ENCODE results near the gene CNN1. TPM values are rescaled to one million over a fixed set of nuclear protein-coding genes. Genes with fewer than 3 reads are reported as not detected.

CNN1 gene
- total and polyA plus RNA-seq, 9 of the 15 experiments (the other 6 are each of a cell fraction or from before 2014, with no cell fraction given) = 0.23 to 10.6 (median 5.2) TPM

- no peak for TF ChIP-seq BRCA1 (IDR thresholded peaks at IDR 0.05)
- no peak for TF ChIP-seq BRCA1 (CRISPR knock-in tag; IDR thresholded peaks at IDR 0.05)
- no peak for TF ChIP-seq CHD1 (IDR thresholded peaks at IDR 0.05; ENCODE audit: low read length)
- TF ChIP-seq KDM5B (IDR thresholded peaks at IDR 0.05; ENCODE audit: insufficient replicate concordance, low read depth, low read length) = peak; percentile 58
- peak; percentile 50 for TF ChIP-seq RBM22 (IDR thresholded peaks at IDR 0.05; ENCODE audit: low read depth, low read length, poor library complexity, severe bottlenecking)
- TF ChIP-seq POLR2B (IDR thresholded peaks at IDR 0.05; ENCODE audit: low read depth, partially characterized antibody) = peak; percentile 69
- peak; percentile 14 for TF ChIP-seq HMGN3 (IDR thresholded peaks at IDR 0.05; ENCODE audit: borderline replicate concordance, extremely low read depth, insufficient read length, low read depth, low read length)
- TF ChIP-seq ZNF609 (CRISPR knock-in tag; IDR thresholded peaks at IDR 0.05; ENCODE audit: borderline replicate concordance) = 0 out of 2 replicates have a peak, but pooled peaks have one; percentile 21
- TF ChIP-seq EGR1 (conservative IDR thresholded peaks at IDR 0.05) = peak; percentile 60
- no peak for TF ChIP-seq RFX7 (CRISPR knock-in tag; IDR thresholded peaks at IDR 0.05)
- TF ChIP-seq ZNF79 (CRISPR knock-in tag; IDR thresholded peaks at IDR 0.05; ENCODE audit: low read depth) = 0 out of 2 replicates have a peak, but pooled peaks have one; percentile 17
- 0 out of 2 replicates have a peak, but pooled peaks have one; percentile 38 for TF ChIP-seq PTBP1 (IDR thresholded peaks at IDR 0.05; ENCODE audit: low read depth, low read length)
- TF ChIP-seq CREBBP (IDR thresholded peaks at IDR 0.05; ENCODE audit: low read depth, low read length) = no peak
- peak; percentile 52; the same call in 1 of the 2 replicates for TF ChIP-seq ELF2 (CRISPR knock-in tag; IDR thresholded peaks at IDR 0.05)
- 0 out of 2 replicates have a peak, but pooled peaks have one; percentile 36 for TF ChIP-seq ATF7 (IDR thresholded peaks at IDR 0.05)
Measured at GRCh38 chr19:11505504-11506100, 33.0 kb upstream of the CNN1 start, which contains the start of gene ZNF653 (continued).
